IPS DF 6.9 (cell line): ENCODE results near the gene INSR.
"Not testable (repeated sequence)": the region's sequence is repeated elsewhere in the genome, so short reads cannot be mapped to it uniquely, and the experiment has no call there.

Source experiments
- DNase-seq: peaks from one replicate; pipeline ENCODE4 v3.0.0-alpha.2; 2013; ENCODE audit warnings: low read depth, low spot score
- H3K27ac ChIP-seq: one replicate; pipeline ENCODE4 v1.5.1; 2013; ENCODE audit warnings: low read length, control low read depth
- H3K27me3 ChIP-seq: 2 replicates; pipeline ENCODE4 v1.6.1; 2013; ENCODE audit warnings: mild to moderate bottlenecking, low read length; ENCODE audit not compliant: control insufficient read depth, insufficient read depth
- H3K36me3 ChIP-seq: 2 replicates; pipeline ENCODE4 v1.6.1; 2013; ENCODE audit warnings: low read length; ENCODE audit not compliant: control insufficient read depth, insufficient read depth
- H3K4me1 ChIP-seq: 2 replicates; pipeline ENCODE4 v1.6.1; 2013; ENCODE audit warnings: low read length; ENCODE audit not compliant: control insufficient read depth, insufficient read depth
- H3K4me3 ChIP-seq: 2 replicates; pipeline ENCODE4 v1.5.1; 2013; ENCODE audit warnings: mild to moderate bottlenecking, low read length
- H3K9me3 ChIP-seq: 2 replicates; pipeline ENCODE4 v1.6.1; 2013; ENCODE audit warnings: low read length, inconsistent platforms; ENCODE audit not compliant: control insufficient read depth, insufficient read depth
- WGBS: extraction: QIAGEN DNeasy Blood & Tissue Kit; methylation state at CpG from one replicate; pipeline ENCODE4 v1.1.7; 2013; ENCODE audit warnings: mixed read lengths, missing lambda C conversion rate; ENCODE audit not compliant: insufficient read length, insufficient coverage; 5-methylcytosine and 5-hydroxymethylcytosine counted together

The INSR gene

DNA sequence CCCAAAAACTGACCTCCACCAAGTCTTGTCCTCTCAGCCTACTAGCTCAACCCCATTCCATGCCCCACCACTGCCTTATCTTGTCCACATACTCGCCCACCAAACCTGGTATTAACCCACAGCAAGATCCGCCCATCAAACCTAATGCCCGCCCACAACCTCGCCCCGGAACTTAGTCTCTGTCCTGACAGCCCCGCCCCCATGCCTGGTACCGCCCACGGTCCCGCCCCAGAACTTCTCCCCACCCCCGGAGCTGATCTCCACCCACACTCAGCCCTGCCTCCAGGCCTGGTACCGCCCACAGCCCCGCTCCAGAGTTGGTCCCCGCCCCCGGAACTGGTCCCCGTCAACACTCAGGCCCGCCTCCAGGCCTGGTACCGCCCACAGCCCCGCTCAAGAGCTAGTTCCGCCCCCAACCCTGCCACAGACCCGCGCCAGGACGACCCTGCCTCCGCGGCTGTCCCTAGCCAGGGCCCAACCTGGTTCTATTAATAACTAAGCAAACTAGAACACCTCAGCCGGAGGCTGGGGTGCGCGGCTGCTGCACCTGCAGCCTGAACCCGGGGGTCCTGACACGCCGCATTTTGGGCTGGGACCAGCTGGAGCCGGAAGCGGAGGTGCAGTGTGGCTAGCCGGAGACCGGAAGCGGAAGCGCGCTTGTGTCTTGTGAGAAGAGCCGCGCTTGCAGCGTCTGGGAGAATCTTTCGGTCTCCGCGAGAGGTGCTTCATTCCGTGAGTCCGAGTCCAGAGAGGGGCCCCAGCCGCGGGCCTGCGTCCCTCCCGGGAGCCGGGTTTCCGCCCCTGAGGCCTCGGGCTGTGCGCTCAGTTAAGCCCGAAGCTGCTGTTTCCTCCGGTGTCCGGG is 224.9 kb downstream of the INSR start, which contains the start of gene ZNF557:
Gene ZNF557 (plus strand): TSS at position 662 of the 862 bp plus-strand sequence. CDS start 5,372 bp downstream, outside the sequence.
- no peaks in the 10 kb centered on the region for H3K9me3 ChIP-seq
- H3K36me3 ChIP-seq: peaks cover 2% of the 10 kb centered on the region; the same call in 1 of the 2 replicates
- H3K27me3 ChIP-seq: no peaks in the 10 kb centered on the region
- WGBS: no CpG with 5 or more reads among the region's 56 CpGs
- peak within 1 kb of the TSS; percentile 79 for H3K4me3 ChIP-seq
- no peaks in the 10 kb centered on the region for H3K4me1 ChIP-seq
- peak; percentile 82 for DNase-seq
- no peak within 1 kb of the TSS for H3K27ac ChIP-seq

DNA sequence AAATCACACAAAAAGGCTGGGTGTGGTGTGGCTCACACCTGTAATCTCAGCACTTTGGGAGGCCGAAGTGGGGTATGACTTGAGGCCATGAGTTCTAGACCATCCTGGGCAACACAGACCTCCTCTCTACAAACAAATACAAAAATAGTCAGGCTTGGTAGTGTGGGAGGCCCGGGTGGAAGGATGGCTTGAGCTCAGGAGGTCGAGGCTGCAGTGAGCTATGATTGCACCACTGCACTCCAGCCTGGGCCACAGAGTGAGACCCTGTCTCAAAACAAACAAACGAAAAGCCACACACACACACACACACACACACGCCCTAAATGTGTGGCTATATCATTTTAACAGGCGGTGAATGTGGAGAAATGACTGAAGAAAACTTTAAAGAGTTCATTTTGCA is 225.6 kb downstream of the INSR start:
- Histone ChIP-seq H3K9me3 (no peaks in the 10 kb centered on the region; the same call in 1 of the 2 replicates), H3K4me1 (no peaks in the 10 kb centered on the region), H3K27ac (no peak overlapping the region), H3K36me3 (peaks cover 2% of the 10 kb centered on the region; the same call in 1 of the 2 replicates), H3K27me3 (no peaks in the 10 kb centered on the region), H3K4me3 (no peak overlapping the region)
- no peak for DNase-seq
- WGBS: no CpG with 5 or more reads among the region's 6 CpGs

DNA sequence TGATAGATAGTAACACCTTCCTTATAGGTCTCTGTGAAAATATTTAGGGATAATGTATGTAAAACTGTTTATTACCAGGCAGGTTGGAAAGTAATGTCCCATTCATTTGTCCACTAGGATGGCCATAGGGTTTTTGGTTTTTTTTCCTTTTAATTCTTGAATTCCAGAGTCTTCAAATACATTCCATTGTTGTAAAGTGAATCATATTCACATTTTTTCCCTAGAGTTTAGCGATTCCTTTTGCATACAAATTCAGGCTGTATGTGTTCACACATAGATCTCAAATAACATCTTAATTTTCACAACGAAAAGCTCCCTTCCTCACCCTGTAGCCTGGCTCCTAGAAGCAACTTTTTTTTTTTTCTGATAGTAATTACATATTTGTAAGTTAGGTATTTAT is 226.5 kb downstream of the INSR start:
- no CpG with 5 or more reads among the region's 2 CpGs for WGBS
- DNase-seq: no peak
- no peaks in the 10 kb centered on the region for H3K27me3 ChIP-seq
- H3K4me1 ChIP-seq: no peaks in the 10 kb centered on the region
- no peaks in the 10 kb centered on the region for H3K36me3 ChIP-seq
- H3K27ac ChIP-seq: no peak overlapping the region
- H3K9me3 ChIP-seq: no peaks in the 10 kb centered on the region; the same call in 1 of the 2 replicates
- H3K4me3 ChIP-seq: no peak overlapping the region

DNA sequence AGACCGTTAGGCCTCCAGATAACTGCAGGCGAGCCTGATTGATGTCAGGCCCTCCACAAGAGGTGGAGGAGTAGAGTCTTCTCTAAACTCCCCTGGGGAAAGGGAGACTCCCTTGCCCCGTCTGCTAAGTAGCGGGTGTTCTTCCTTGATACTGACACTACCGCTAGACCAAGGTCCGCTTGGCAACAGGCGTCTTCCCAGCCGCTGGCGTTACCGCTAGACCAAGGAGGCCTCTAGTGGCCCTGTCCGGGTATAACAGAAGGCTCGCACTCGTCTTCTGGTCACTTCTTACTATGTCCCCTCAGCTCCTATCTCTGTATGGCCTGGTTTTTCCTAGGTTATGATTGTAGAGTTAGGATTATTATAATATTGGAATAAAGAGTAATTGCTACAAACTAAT is 227.1 kb downstream of the INSR start:
- not testable (repeated sequence) for H3K27ac ChIP-seq, H3K27me3 ChIP-seq, H3K4me3 ChIP-seq, H3K36me3 ChIP-seq, DNase-seq, H3K9me3 ChIP-seq, H3K4me1 ChIP-seq
- no CpG with 5 or more reads among the region's 13 CpGs for WGBS

DNA sequence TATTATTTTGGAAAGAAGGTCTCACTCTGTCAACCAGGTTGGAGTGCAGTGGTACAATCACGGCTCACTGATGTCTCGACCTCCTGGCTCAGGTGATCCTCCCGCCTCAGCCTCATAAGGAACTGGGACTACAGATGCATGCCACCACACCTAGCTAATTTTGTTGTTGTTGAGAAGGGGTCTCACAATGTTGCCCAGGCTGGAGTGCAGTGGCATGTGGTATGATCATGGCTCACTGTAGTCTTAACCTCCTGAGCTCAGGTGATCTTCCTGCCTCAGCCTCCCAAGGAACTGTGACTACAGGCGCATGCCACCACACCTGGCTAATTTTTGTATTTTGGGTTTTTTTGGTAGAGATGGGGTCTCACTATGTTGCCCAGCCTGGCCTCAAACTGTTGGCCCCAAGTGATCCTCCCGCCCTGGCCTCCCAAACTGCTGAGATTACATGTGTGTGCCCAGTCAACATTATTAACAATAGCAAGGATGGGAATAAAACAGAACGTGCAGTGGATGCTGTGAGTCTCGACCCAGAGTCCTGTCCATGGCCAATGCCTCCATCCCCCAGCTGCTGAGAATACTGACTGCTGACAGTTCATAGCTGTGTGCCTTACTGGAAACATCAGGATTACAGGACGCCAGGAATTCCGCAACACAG is 230.3 kb downstream of the INSR start:
- H3K27ac ChIP-seq: no peak overlapping the region
- no CpG with 5 or more reads among the region's 9 CpGs for WGBS
- H3K27me3 ChIP-seq: no peaks in the 10 kb centered on the region
- no peaks in the 10 kb centered on the region for H3K36me3 ChIP-seq
- no peaks in the 10 kb centered on the region; the same call in 1 of the 2 replicates for H3K9me3 ChIP-seq
- H3K4me3 ChIP-seq: no peak overlapping the region
- no peaks in the 10 kb centered on the region for H3K4me1 ChIP-seq
- DNase-seq: no peak

DNA sequence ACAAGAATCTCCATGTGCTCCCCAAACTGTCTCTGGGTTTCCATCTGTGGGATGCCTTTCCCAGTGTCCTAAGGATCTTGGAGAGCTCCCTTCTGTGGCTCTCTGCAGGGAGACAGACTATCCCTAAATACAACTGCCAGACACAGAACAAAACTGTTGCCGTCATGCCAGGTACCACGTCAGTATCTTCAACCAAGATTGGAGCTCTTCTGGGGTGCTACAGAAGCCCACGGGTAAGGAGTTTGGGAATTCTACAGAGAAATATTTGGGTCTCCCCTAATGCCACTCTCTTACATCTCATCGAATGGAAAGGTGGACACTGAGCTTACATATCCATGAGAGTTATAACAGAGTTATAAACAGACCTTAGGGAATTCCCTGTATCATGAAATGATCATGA is 230.9 kb downstream of the INSR start:
- no peak overlapping the region for H3K4me3 ChIP-seq
- no peak for DNase-seq
- H3K36me3 ChIP-seq: no peaks in the 10 kb centered on the region
- WGBS: no CpG with 5 or more reads among the region's 4 CpGs
- H3K27ac ChIP-seq: no peak overlapping the region
- H3K27me3 ChIP-seq: no peaks in the 10 kb centered on the region
- no peaks in the 10 kb centered on the region; the same call in 1 of the 2 replicates for H3K9me3 ChIP-seq
- no peaks in the 10 kb centered on the region for H3K4me1 ChIP-seq
